ENCODE results near the gene CFAP410.

The CFAP410 gene

DNA sequence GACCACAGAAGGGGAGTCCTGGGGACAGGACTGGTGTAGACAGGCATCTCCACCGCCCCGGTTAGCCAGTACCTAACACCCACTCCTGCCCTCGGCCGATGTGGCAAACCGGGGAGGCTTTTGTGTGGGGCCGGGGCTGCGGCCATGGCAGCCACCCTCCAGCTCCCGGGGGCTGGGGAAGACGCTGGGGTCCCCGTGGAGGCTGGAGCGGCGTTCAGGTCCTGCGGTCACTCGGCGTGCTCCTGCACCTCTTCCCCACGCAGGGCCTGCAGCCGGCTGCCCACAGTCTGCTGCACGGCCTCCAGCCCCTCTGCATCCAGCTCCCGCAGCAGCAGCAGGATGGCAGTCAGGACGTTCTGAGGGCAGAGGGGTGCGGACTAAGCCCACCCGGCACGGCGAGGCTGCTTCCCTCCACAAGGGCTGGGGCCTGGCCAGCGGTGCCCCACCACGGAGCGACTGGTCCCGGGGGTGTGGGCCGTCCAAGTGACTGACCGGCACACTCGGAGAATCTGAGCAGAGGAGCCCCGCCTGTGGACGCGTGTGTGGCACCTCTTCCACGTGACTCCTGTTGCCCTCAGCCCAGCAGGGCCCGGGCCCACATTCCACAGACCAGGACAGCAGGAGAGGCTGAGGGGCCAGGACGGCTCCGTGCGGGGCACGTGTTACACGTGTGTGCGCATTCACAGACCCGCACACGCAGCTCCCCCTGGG, 9.1 kb downstream of the CFAP410 start:
- DNase-seq = no peak

- no peak for DNase-seq
These were observed 9.9 kb downstream of the CFAP410 start for GRCh38 chr21:44329086-44329889.

- no peak for DNase-seq
These were observed 10.8 kb downstream of the CFAP410 start for GRCh38 chr21:44328242-44328895.

GRCh38 chr21:44327603-44327974, 11.6 kb downstream of the CFAP410 start:
- no peak for DNase-seq

DNA sequence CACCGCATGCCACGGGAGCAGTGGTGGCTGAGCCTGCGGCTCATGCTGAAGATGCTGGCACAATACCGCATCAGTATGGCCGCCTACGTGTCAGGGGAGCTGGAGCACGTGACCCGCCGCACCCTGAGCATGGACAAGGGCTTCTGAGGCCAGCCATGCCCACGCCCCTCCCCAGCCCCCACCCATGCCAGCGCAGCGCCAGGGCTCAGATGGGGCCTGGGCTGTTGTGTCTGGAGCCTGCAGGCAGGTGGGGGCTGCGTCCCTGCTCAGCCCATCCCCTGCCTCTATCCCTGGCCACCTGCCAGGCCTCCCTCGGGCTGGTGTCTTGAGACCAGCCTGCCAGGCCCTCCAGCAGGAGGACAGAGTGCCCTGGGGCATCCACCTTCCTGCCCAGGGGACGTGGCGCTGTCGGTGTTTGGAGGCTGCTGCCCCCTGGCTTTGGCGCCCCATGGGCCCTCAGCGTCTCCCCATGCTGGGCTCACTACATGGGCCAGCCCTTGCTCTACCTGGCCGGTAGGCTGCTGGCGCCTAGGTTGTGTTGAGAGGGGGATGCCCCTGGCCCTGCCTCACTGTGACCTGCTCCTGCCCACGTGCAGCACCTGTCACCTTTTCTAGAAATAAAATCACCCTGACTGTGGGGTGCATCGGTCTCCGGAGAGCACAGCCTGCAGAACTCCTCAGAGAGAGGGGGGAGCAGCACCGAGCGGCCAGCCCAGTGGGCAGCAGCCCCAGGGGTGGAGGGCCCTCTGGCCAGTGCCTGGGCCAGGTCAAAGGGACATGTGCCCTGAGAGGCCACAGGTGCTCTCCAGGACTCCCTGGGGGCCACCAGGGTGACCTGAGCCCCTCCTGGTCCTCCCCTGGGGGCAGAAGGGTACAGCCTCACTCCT, 12.2 kb downstream of the CFAP410 start:
- no peak for DNase-seq

DNA sequence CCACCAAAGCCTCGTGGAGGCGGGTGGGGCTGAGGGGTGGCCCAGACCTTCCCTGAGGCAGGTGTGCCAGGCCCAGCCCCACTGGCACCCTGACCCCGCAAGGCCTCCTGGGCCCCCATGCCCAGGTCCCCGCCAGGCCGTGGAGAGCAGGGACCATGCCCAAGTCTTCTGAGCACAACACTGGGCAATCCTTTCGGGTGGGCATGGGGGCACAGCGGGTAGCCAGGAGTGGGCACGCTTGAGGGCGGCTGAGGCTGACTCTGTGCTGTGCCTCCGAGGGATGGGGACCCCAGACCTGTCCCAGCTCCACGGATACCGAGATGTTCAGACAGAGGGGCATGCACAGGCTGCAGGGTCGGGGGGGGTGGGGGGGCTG, 12.9 kb downstream of the CFAP410 start:
- DNase-seq = no peak

GRCh38 chr21:44325386-44326271, 13.6 kb downstream of the CFAP410 start:
- no peak for DNase-seq

DNA sequence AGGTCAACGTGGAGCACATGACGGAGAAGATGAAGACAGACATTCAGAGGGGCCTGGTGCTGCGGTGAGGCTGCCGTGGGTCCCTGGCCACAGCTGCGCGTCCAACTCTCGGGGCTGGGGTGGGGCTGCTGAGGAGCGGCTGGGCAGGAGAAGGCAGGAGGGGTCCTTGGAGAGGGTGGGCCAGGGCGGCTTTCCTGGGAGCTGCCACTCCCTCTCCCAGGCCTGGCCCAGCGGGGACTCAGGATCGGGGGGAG, 14.4 kb downstream of the CFAP410 start:
- no peak for DNase-seq

GRCh38 chr21:44324106-44324853, 14.9 kb downstream of the CFAP410 start:
- no peak for DNase-seq

- DNase-seq = no peak
These were observed 15.6 kb downstream of the CFAP410 start for GRCh38 chr21:44323591-44323990.

- DNase-seq = no peak
These were observed 16.4 kb downstream of the CFAP410 start for GRCh38 chr21:44322621-44323325.

GRCh38 chr21:44321846-44322450, 17.2 kb downstream of the CFAP410 start:
- no peak for DNase-seq

- no peak for DNase-seq
These were observed 18.3 kb downstream of the CFAP410 start for GRCh38 chr21:44320847-44321246.

GRCh38 chr21:44319407-44320065, 19.7 kb downstream of the CFAP410 start:
- DNase-seq = no peak

GRCh38 chr21:44318489-44319285, 20.5 kb downstream of the CFAP410 start:
- no peak for DNase-seq

- DNase-seq = no peak
These were observed 21.3 kb downstream of the CFAP410 start for GRCh38 chr21:44317871-44318270.

GRCh38 chr21:44317241-44317782, 21.9 kb downstream of the CFAP410 start:
- no peak for DNase-seq

- DNase-seq = no peak
These were observed 22.8 kb downstream of the CFAP410 start for GRCh38 chr21:44316277-44316900.

Measured in T-helper 1 cell (primary cell).